ENCODE results near the gene ZBTB16. TPM values are rescaled to one million over a fixed set of nuclear protein-coding genes. Genes with fewer than 3 reads are reported as not detected.

ZBTB16 gene
- polyA plus RNA-seq, 3 donors, result 4.1 to 12.3 (median 8.3) TPM

GRCh38 chr11:114259124-114259526 is 199.6 kb downstream of the ZBTB16 start:
- Mint-ChIP-seq H3K4me3 (peak overlapping the region in 1 of 2 donors; percentile 75), H3K9me3 (no peaks in the 10 kb centered on the region), H3K27ac (peak overlapping the region in 5 of 7 donors; percentile 54 to 87 (median 71)), H3K36me3 (no peaks in the 10 kb centered on the region), H3K27me3 (ENCODE audit: low read depth in 3 of 3) (peaks cover 0 to 4% (median 2%) of the 10 kb centered on the region in 3 donors), H3K4me1 (peaks cover 22% of the 10 kb centered on the region)
- peak overlapping the region; percentile 56 for H2AFZ ChIP-seq (ENCODE audit: insufficient read depth, low read depth, low read length, poor library complexity, severe bottlenecking)
- whole genome bisulfite sequencing (ENCODE audit: insufficient coverage), result 13% methylated on average over 1 of the region's 10 CpGs
- H3K4me3 ChIP-seq (replicated peaks in 1 of 3; ENCODE audit: low read depth in 2 of 3, low read length in 3 of 3), result peak overlapping the region in 1 of 3 experiments; percentile 33
- H3K36me3 ChIP-seq (replicated peaks in 1 of 2; ENCODE audit: control insufficient read depth in 1 of 2, insufficient read depth in 2 of 2, low read length in 2 of 2), result no peaks in the 10 kb centered on the region
- no peaks in the 10 kb centered on the region for H3K79me2 ChIP-seq (ENCODE audit: insufficient read depth, low read length)
- H3K27ac ChIP-seq (ENCODE audit: low read depth in 1 of 2, low read length in 2 of 2), result peak overlapping the region in 1 of 2 donors; percentile 50
- no peaks in the 10 kb centered on the region for H3K9me3 ChIP-seq (replicated peaks in 1 of 2; ENCODE audit: control insufficient read depth in 1 of 2, insufficient read depth in 1 of 2, low read length in 2 of 2)
- intact Hi-C loops (cut with micrococcal nuclease), result no loop called here
- peak overlapping the region; percentile 42 for H3K4me2 ChIP-seq (replicated peaks; ENCODE audit: extremely low read depth, low read length, poor library complexity, severe bottlenecking)
- H3K27me3 ChIP-seq (ENCODE audit: control insufficient read depth in 2 of 2, insufficient read depth in 2 of 2, low read length in 2 of 2), result peaks cover 0 to 4% of the 10 kb centered on the region in 2 donors
- H4K20me1 ChIP-seq (ENCODE audit: insufficient read depth, low read length), result no peaks in the 10 kb centered on the region
- peak; percentile 12 to 43 (median 40) for DNase-seq
- peaks cover 28% of the 10 kb centered on the region in 2 donors for H3K4me1 ChIP-seq (ENCODE audit: control insufficient read depth in 1 of 2, insufficient read depth in 2 of 2, low read length in 2 of 2)
- TF ChIP-seq, protein P1, sequence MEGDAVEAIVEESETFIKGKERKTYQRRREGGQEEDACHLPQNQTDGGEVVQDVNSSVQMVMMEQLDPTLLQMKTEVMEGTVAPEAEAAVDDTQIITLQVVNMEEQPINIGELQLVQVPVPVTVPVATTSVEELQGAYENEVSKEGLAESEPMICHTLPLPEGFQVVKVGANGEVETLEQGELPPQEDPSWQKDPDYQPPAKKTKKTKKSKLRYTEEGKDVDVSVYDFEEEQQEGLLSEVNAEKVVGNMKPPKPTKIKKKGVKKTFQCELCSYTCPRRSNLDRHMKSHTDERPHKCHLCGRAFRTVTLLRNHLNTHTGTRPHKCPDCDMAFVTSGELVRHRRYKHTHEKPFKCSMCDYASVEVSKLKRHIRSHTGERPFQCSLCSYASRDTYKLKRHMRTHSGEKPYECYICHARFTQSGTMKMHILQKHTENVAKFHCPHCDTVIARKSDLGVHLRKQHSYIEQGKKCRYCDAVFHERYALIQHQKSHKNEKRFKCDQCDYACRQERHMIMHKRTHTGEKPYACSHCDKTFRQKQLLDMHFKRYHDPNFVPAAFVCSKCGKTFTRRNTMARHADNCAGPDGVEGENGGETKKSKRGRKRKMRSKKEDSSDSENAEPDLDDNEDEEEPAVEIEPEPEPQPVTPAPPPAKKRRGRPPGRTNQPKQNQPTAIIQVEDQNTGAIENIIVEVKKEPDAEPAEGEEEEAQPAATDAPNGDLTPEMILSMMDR (IDR thresholded peaks at IDR 0.05), result no peak
- peak overlapping the region; percentile 18 for H3K9ac ChIP-seq (ENCODE audit: insufficient read depth, low read length, poor library complexity, severe bottlenecking)

DNA sequence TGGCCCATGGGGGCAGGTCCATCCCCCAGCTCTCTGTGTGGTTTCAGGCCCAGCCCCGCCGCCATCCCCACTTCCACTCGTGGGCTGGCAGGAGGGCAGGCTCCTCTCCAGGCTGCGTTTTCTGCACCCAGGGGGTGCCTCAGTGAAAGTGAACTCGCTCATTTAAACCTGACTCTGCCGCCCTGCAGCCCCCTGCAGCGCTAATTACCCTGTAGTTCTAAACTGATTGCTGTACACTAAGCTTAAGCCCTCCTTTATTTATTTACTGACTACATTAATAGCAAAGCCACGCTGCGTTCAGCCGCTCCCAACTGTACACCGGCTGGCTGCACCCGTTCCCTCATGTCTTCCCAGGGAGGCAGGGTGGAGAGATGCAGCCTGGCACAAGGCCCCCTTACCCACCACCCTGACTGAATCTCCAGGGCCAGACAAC is 200.1 kb downstream of the ZBTB16 start:
- H3K4me2 ChIP-seq (replicated peaks; ENCODE audit: extremely low read depth, low read length, poor library complexity, severe bottlenecking), result no peak overlapping the region
- no peaks in the 10 kb centered on the region for H3K79me2 ChIP-seq (ENCODE audit: insufficient read depth, low read length)
- H3K36me3 ChIP-seq (replicated peaks in 1 of 2; ENCODE audit: control insufficient read depth in 1 of 2, insufficient read depth in 2 of 2, low read length in 2 of 2), result no peaks in the 10 kb centered on the region
- Mint-ChIP-seq H3K27ac (peak overlapping the region in 2 of 7 donors; percentile 26 to 41), H3K4me1 (peaks cover 22% of the 10 kb centered on the region), H3K9me3 (no peaks in the 10 kb centered on the region), H3K36me3 (no peaks in the 10 kb centered on the region), H3K27me3 (ENCODE audit: low read depth in 3 of 3) (peaks cover 0 to 4% (median 2%) of the 10 kb centered on the region in 3 donors), H3K4me3 (no peak overlapping the region)
- H3K27me3 ChIP-seq (ENCODE audit: control insufficient read depth in 2 of 2, insufficient read depth in 2 of 2, low read length in 2 of 2), result peaks cover 0 to 4% of the 10 kb centered on the region in 2 donors
- no peak overlapping the region for H3K4me3 ChIP-seq (replicated peaks in 1 of 3; ENCODE audit: low read depth in 2 of 3, low read length in 3 of 3)
- no peaks in the 10 kb centered on the region for H4K20me1 ChIP-seq (ENCODE audit: insufficient read depth, low read length)
- H2AFZ ChIP-seq (ENCODE audit: insufficient read depth, low read depth, low read length, poor library complexity, severe bottlenecking), result no peak overlapping the region
- peaks cover 28% of the 10 kb centered on the region in 2 donors for H3K4me1 ChIP-seq (ENCODE audit: control insufficient read depth in 1 of 2, insufficient read depth in 2 of 2, low read length in 2 of 2)
- no peak for DNase-seq
- no peak overlapping the region for H3K27ac ChIP-seq (ENCODE audit: low read depth in 1 of 2, low read length in 2 of 2)
- intact Hi-C loops (cut with micrococcal nuclease), result no loop called here
- 81% methylated on average over 12 of the region's 12 CpGs for WGBS (ENCODE audit: insufficient coverage)
- TF ChIP-seq, protein P1 (IDR thresholded peaks at IDR 0.05), result no peak
- no peaks in the 10 kb centered on the region for H3K9me3 ChIP-seq (replicated peaks in 1 of 2; ENCODE audit: control insufficient read depth in 1 of 2, insufficient read depth in 1 of 2, low read length in 2 of 2)
- no peak overlapping the region for H3K9ac ChIP-seq (ENCODE audit: insufficient read depth, low read length, poor library complexity, severe bottlenecking)
